HL-60 (cell line): ENCODE results near the gene CTCF.

Source experiments
- DNase-seq, 2 experiments: peaks; one replicate each; pipeline ENCODE4 v3.0.0-alpha.2; 2010 to 2020; ENCODE audit warnings: low read depth in 1 of 2, low spot score in 1 of 2
- H3K27ac ChIP-seq: fragments of 250-450 bp; sonication (Bioruptor Pico); replicated peaks from 2 replicates; pipeline ENCODE4 v1.5.1; 2020; ENCODE audit warnings: mild to moderate bottlenecking, moderate library complexity
- H3K27me3 ChIP-seq: fragments of 250-450 bp; sonication (Bioruptor Pico); 2 replicates; pipeline ENCODE4 v1.5.1; 2021; ENCODE audit warnings: mild to moderate bottlenecking, moderate library complexity; ENCODE audit not compliant: insufficient read depth, poor library complexity, severe bottlenecking
- H3K4me3 ChIP-seq: replicated peaks from 2 replicates; pipeline ENCODE4 v1.5.1; 2011; ENCODE audit warnings: mild to moderate bottlenecking, control low read depth, low read length; ENCODE audit not compliant: insufficient read depth
- CTCF ChIP-seq: IDR thresholded peaks from one replicate; pipeline ENCODE4 v1.5.1; 2011; ENCODE audit warnings: low read length, control low read depth, inconsistent platforms; ENCODE audit not compliant: insufficient read depth
- GABPA ChIP-seq: IDR thresholded peaks from 2 replicates; pipeline ENCODE4 v1.6.1; 2012; ENCODE audit warnings: low read depth
- POLR2AphosphoS5 ChIP-seq: IDR thresholded peaks from 2 replicates; pipeline ENCODE4 v1.6.1; 2012; ENCODE audit warnings: low read depth
- REST ChIP-seq: IDR thresholded peaks from 2 replicates; pipeline ENCODE4 v1.6.1; 2012; ENCODE audit warnings: low read depth; ENCODE audit not compliant: insufficient replicate concordance
- SPI1 ChIP-seq: IDR thresholded peaks from 2 replicates; pipeline ENCODE4 v1.6.1; 2012; ENCODE audit warnings: low read depth, mild to moderate bottlenecking, borderline replicate concordance

CTCF gene

GRCh38 chr16:67659675-67660563 lies 97.6 kb downstream of the CTCF start, which contains the start of gene ACD:
ACD (minus strand) TSS chr16:67660260; CDS start chr16:67660220, 40 bp downstream.
- peak; percentile 83 to 86 for DNase-seq
- H3K4me3 ChIP-seq, result peak within 1 kb of the TSS; percentile 95

GRCh38 chr16:67660564-67661028 lies 98.3 kb downstream of the CTCF start, which contains the start of gene PARD6A:
PARD6A (plus strand) TSS chr16:67660960; CDS start chr16:67661039, 79 bp downstream.
- TF ChIP-seq POLR2AphosphoS5, result no peak; the same call in 1 of the 2 replicates
- TF ChIP-seq REST, result no peak
- TF ChIP-seq SPI1, result no peak
- TF ChIP-seq GABPA, result no peak
- no peak for TF ChIP-seq CTCF
- Histone ChIP-seq H3K4me3 (peak within 1 kb of the TSS; percentile 95), H3K27me3 (no peaks in the 10 kb centered on the region), H3K27ac (peak within 1 kb of the TSS; percentile 84)
- peak; percentile 95 to 96 for DNase-seq

More at GRCh38 chr16:67659675-67660563, 97.6 kb downstream of the CTCF start, which contains the start of gene ACD:
- Histone ChIP-seq H3K27ac (peak within 1 kb of the TSS; percentile 84), H3K27me3 (no peaks in the 10 kb centered on the region)
- TF ChIP-seq POLR2AphosphoS5, result no peak
- peak; percentile 35; the same call in 1 of the 2 replicates for TF ChIP-seq SPI1
- TF ChIP-seq CTCF, result no peak
- no peak for TF ChIP-seq GABPA
- no peak for TF ChIP-seq REST

- no peaks in the 10 kb centered on the region for H3K27me3 ChIP-seq
- H3K27ac ChIP-seq, result no peak overlapping the region
Observed at GRCh38 chr16:67661101-67661761, 98.9 kb downstream of the CTCF start.

More at GRCh38 chr16:67661101-67661761, 98.9 kb downstream of the CTCF start:
- DNase-seq, result no peak
- TF ChIP-seq CTCF (no peak), REST (peak; percentile 90)
- peak overlapping the region; percentile 43 for H3K4me3 ChIP-seq
